Measurements from ENCODE around the gene ARGFX.

GRCh38 chr3:121529308-121529707, 38.4 kb upstream of the ARGFX start:
- TF ChIP-seq CTCF (tag by site-specific recombination; IDR thresholded peaks at IDR 0.05) (no peak), ZSCAN18 (tag by site-specific recombination; IDR thresholded peaks at IDR 0.05) (no peak), ZNF280D (tag by site-specific recombination; IDR thresholded peaks at IDR 0.05) (no peak), ZNF830 (tag by site-specific recombination; IDR thresholded peaks at IDR 0.05; ENCODE audit: low read depth) (no peak), GLIS1 (tag by site-specific recombination; IDR thresholded peaks at IDR 0.05) (no peak), ZNF394 (tag by site-specific recombination; IDR thresholded peaks at IDR 0.05; ENCODE audit: borderline replicate concordance) (no peak), ZNF785 (tag by site-specific recombination; IDR thresholded peaks at IDR 0.05) (no peak), ZNF184 (tag by site-specific recombination; IDR thresholded peaks at IDR 0.05) (no peak), ZBTB17 (tag by site-specific recombination; IDR thresholded peaks at IDR 0.05) (no peak), ZBTB7A (tag by site-specific recombination; IDR thresholded peaks at IDR 0.05; ENCODE audit: low read depth) (no peak), ZNF624 (tag by site-specific recombination; IDR thresholded peaks at IDR 0.05) (no peak)
